HEK293 (cell line): ENCODE results near the gene ENKD1.

Experiments
- CTCF ChIA-PET: fragments of 350-600 bp; formaldehyde crosslinking; extraction: SDS; loops from one replicate; lab custom pipeline; 2021; ENCODE audit warnings: antibody characterized with exemption; lab: Yijun Ruan, JAX
- POLR2A ChIA-PET: fragments of 300-600 bp; formaldehyde crosslinking; extraction: SDS; loops from one replicate; lab custom pipeline; 2020; ENCODE audit warnings: antibody characterized with exemption, inconsistent platforms; lab: Yijun Ruan, JAX
- H3K27ac ChIP-seq: fragments of 200-500 bp; sonication (Bioruptor generic); 2 replicates; pipeline ENCODE4 v1.5.1; 2014; ENCODE audit warnings: low read depth, low read length, control low read depth, inconsistent platforms; ENCODE audit errors: extremely low read depth
- H3K36me3 ChIP-seq, 2 experiments: fragments of 200-500 bp in 1 of 2; sonication (Bioruptor generic) in 1 of 2; 1 replicate in 1 of 2; 2 replicates in 1 of 2; pipeline ENCODE4 v1.5.1; 2014 to 2017; ENCODE audit warnings: inconsistent platforms in 2 of 2, low read length in 2 of 2; ENCODE audit not compliant: control insufficient read depth in 2 of 2, insufficient read depth in 1 of 2
- H3K4me1 ChIP-seq: fragments of 200-500 bp; sonication (Bioruptor generic); 2 replicates; pipeline ENCODE4 v1.5.1; 2014; ENCODE audit warnings: mild to moderate bottlenecking, low read length, inconsistent platforms; ENCODE audit not compliant: control insufficient read depth, insufficient read depth
- H3K4me3 ChIP-seq: 2 replicates; pipeline ENCODE4 v1.5.1; 2011; ENCODE audit warnings: low read depth, mild to moderate bottlenecking, control low read depth, low read length, moderate library complexity
- H3K9me3 ChIP-seq: fragments of 200-500 bp; sonication (Bioruptor generic); 2 replicates; pipeline ENCODE4 v1.5.1; 2014; ENCODE audit warnings: low read depth, low read length, inconsistent platforms; ENCODE audit not compliant: control insufficient read depth, insufficient read depth
- GLI4 ChIP-seq: fragments of 450-650 bp; formaldehyde crosslinking; IDR thresholded peaks from 2 replicates; pipeline ENCODE4 v1.5.1; 2016; ENCODE audit warnings: missing biosample characterization, missing genetic modification characterization
- KLF7 ChIP-seq: fragments of 450-650 bp; formaldehyde crosslinking; IDR thresholded peaks from 2 replicates; pipeline ENCODE4 v1.5.1; 2016; ENCODE audit warnings: missing biosample characterization, missing genetic modification characterization, borderline replicate concordance
- MZF1 ChIP-seq: fragments of 450-650 bp; formaldehyde crosslinking; IDR thresholded peaks from 2 replicates; pipeline ENCODE4 v1.5.1; 2017; ENCODE audit warnings: missing biosample characterization, missing genetic modification characterization, borderline replicate concordance
- PATZ1 ChIP-seq: fragments of 450-650 bp; formaldehyde crosslinking; IDR thresholded peaks from 2 replicates; pipeline ENCODE4 v1.5.1; 2016; ENCODE audit warnings: missing biosample characterization, missing genetic modification characterization
- PRDM1 ChIP-seq: fragments of 450-650 bp; formaldehyde crosslinking; IDR thresholded peaks from 2 replicates; pipeline ENCODE4; 2016; ENCODE audit warnings: missing biosample characterization, missing genetic modification characterization
- ZBTB44 ChIP-seq: fragments of 450-650 bp; IDR thresholded peaks from 2 replicates; pipeline ENCODE4 v1.5.1; 2018; ENCODE audit warnings: missing biosample characterization, mild to moderate bottlenecking, missing genetic modification characterization
- ZNF138 ChIP-seq: fragments of 450-650 bp; formaldehyde crosslinking; IDR thresholded peaks from 2 replicates; pipeline ENCODE4 v1.5.1; 2016; ENCODE audit warnings: missing biosample characterization, missing genetic modification characterization, borderline replicate concordance
- ZNF2 ChIP-seq: fragments of 450-650 bp; formaldehyde crosslinking; IDR thresholded peaks from 2 replicates; pipeline ENCODE4 v1.5.1; 2016; ENCODE audit warnings: missing biosample characterization, missing genetic modification characterization
- ZNF366 ChIP-seq: fragments of 450-650 bp; formaldehyde crosslinking; conservative IDR thresholded peaks from 2 replicates; pipeline ENCODE4 v1.5.1; 2016; ENCODE audit warnings: missing biosample characterization, missing genetic modification characterization
- ZNF416 ChIP-seq: fragments of 450-650 bp; formaldehyde crosslinking; IDR thresholded peaks from 2 replicates; pipeline ENCODE4 v1.5.1; 2016; ENCODE audit warnings: missing biosample characterization, missing genetic modification characterization
- ZNF530 ChIP-seq: fragments of 450-650 bp; formaldehyde crosslinking; IDR thresholded peaks from 2 replicates; pipeline ENCODE4 v1.5.1; 2016; ENCODE audit warnings: low read depth, missing biosample characterization, missing genetic modification characterization
- ZNF645 ChIP-seq: fragments of 450-650 bp; formaldehyde crosslinking; IDR thresholded peaks from 2 replicates; pipeline ENCODE4; 2016; ENCODE audit warnings: missing biosample characterization, missing genetic modification characterization
- ZNF670 ChIP-seq: fragments of 450-650 bp; formaldehyde crosslinking; IDR thresholded peaks from 2 replicates; pipeline ENCODE4 v1.5.1; 2016; ENCODE audit warnings: missing biosample characterization, missing genetic modification characterization, low read depth
- ZNF692 ChIP-seq: fragments of 450-650 bp; formaldehyde crosslinking; IDR thresholded peaks from 2 replicates; pipeline ENCODE4 v1.5.1; 2016; ENCODE audit warnings: missing biosample characterization, missing genetic modification characterization
- TF ChIP-seq, protein P1 (sequence below): fragments of 450-650 bp; formaldehyde crosslinking; IDR thresholded peaks from 2 replicates; pipeline ENCODE4 v1.5.1; 2016; ENCODE audit warnings: missing biosample characterization, missing genetic modification characterization

ENKD1 gene

GRCh38 chr16:67667817-67668494, 1.4 kb upstream of the ENKD1 start (continued):
- TF ChIP-seq PRDM1 (no peak), ZNF2 (tag by site-specific recombination) (no peak), GLI4 (tag by site-specific recombination) (no peak), ZNF530 (tag by site-specific recombination) (no peak), KLF7 (no peak), ZBTB44 (tag by site-specific recombination) (no peak), ZNF416 (tag by site-specific recombination) (no peak), PATZ1 (tag by site-specific recombination) (0 out of 2 replicates have a peak, but pooled peaks have one; percentile 14), ZNF138 (tag by site-specific recombination) (no peak), ZNF670 (tag by site-specific recombination) (no peak), ZNF366 (tag by site-specific recombination) (no peak), ZNF692 (tag by site-specific recombination) (peak; percentile 98)
- TF ChIP-seq, all 188 proteins: peak for 16

- Histone ChIP-seq H3K4me3 (no peak overlapping the region), H3K9me3 (no peaks in the 10 kb centered on the region), H3K27ac (0 out of 2 replicates have a peak overlapping the region, but pooled peaks have one; percentile 18), H3K4me1 (no peaks in the 10 kb centered on the region), H3K36me3 (peaks cover 0 to 30% of the 10 kb centered on the region in 2 experiments; a peak in 1 of 3 replicates)
- CTCF ChIA-PET, result interaction anchor here (0.6 to 3.0 kb wide), 8 partner anchors 84 to 274 kb away, joined by 3 to 19 read pairs (median 4); partner anchors contain the start of gene CTCF
- TF ChIP-seq, protein P1, sequence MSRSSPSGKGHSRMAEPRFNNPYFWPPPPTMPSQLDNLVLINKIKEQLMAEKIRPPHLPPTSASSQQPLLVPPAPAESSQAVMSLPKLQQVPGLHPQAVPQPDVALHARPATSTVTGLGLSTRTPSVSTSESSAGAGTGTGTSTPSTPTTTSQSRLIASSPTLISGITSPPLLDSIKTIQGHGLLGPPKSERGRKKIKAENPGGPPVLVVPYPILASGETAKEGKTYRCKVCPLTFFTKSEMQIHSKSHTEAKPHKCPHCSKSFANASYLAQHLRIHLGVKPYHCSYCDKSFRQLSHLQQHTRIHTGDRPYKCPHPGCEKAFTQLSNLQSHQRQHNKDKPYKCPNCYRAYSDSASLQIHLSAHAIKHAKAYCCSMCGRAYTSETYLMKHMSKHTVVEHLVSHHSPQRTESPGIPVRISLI (tag by site-specific recombination), result no peak
- no peak for TF ChIP-seq MZF1
- no peak for TF ChIP-seq ZNF645 (tag by site-specific recombination)
- POLR2A ChIA-PET, result no interaction called here
These were observed 885 bp upstream of the ENKD1 start for GRCh38 chr16:67667453-67667816.
